CD4-positive, alpha-beta T cell (primary cell): ENCODE results near the gene ZIC2. TPM values are rescaled to one million over a fixed set of nuclear protein-coding genes. Genes with fewer than 3 reads are reported as not detected.

Experiments used
- ATAC-seq: fragments of 200-7000 bp; cut with Tn5 transposase; one replicate; pipeline ENCODE4 v1.10.0; 2022; ENCODE audit warnings: mild to moderate bottlenecking; ENCODE audit not compliant: poor library complexity
- CTCF ChIA-PET: fragments of 350-600 bp; sonication (Branson Sonifier 250); formaldehyde crosslinking; loops from one replicate; lab custom pipeline; 2021; ENCODE audit warnings: antibody characterized with exemption, inconsistent platforms; lab: Charles Lee
- POLR2A ChIA-PET: fragments of 350-600 bp; sonication (Branson Sonifier 250); formaldehyde crosslinking; loops from one replicate; lab custom pipeline; 2021; ENCODE audit warnings: antibody characterized with exemption, inconsistent platforms; lab: Charles Lee
- DNase-seq, 14 experiments: peaks; one replicate each; pipeline ENCODE4 v3.0.0-alpha.2; 2013 to 2020; ENCODE audit warnings: mixed read lengths in 2 of 14
- H3K27ac ChIP-seq, 2 donors: one replicate each; pipeline versions ENCODE4 v1.5.1 to v1.7.0; 2013; ENCODE audit warnings: low read length in 2 of 2, low read depth in 1 of 2, mild to moderate bottlenecking in 1 of 2
- H3K27me3 ChIP-seq, 2 experiments: 1 replicate in 1 of 2; 2 replicates in 1 of 2; pipeline versions ENCODE4 v1.6.1 to v1.7.0; 2013; ENCODE audit warnings: low read length in 2 of 2, control low read depth in 1 of 2, mild to moderate bottlenecking in 1 of 2, moderate library complexity in 1 of 2; ENCODE audit not compliant: insufficient read depth in 2 of 2, control insufficient read depth in 1 of 2
- H3K36me3 ChIP-seq: one replicate; pipeline ENCODE4 v1.6.1; 2013; ENCODE audit warnings: low read length, control low read depth; ENCODE audit not compliant: insufficient read depth
- H3K4me1 ChIP-seq: one replicate; pipeline ENCODE4 v1.6.1; 2013; ENCODE audit warnings: low read length, control low read depth; ENCODE audit not compliant: insufficient read depth
- H3K4me3 ChIP-seq: one replicate; pipeline ENCODE4 v1.5.1; 2013; ENCODE audit warnings: mild to moderate bottlenecking, low read length, moderate library complexity
- H3K9me3 ChIP-seq, 2 experiments: 1 replicate in 1 of 2; 2 replicates in 1 of 2; pipeline versions ENCODE4 v1.6.1 to v1.7.0; 2013; ENCODE audit warnings: low read length in 2 of 2, mild to moderate bottlenecking in 2 of 2, control low read depth in 1 of 2, moderate library complexity in 1 of 2; ENCODE audit not compliant: control insufficient read depth in 1 of 2, insufficient read depth in 1 of 2
- H3K27ac Mint-ChIP-seq: one replicate; pipeline ENCODE4 v1.8.0; 2020; ENCODE audit warnings: mixed read lengths
- H3K27me3 Mint-ChIP-seq: one replicate; pipeline ENCODE4 v1.8.0; 2021; ENCODE audit warnings: mixed read lengths
- H3K36me3 Mint-ChIP-seq: one replicate; pipeline ENCODE4 v1.8.0; 2021; ENCODE audit warnings: low read depth, mixed read lengths
- H3K4me1 Mint-ChIP-seq: one replicate; pipeline ENCODE4 v1.8.0; 2021; ENCODE audit warnings: low read depth, mixed read lengths
- H3K4me3 Mint-ChIP-seq: one replicate; pipeline ENCODE4 v1.8.0; 2020; ENCODE audit warnings: mild to moderate bottlenecking, mixed read lengths
- H3K9me3 Mint-ChIP-seq: one replicate; pipeline ENCODE4 v1.8.0; 2020; ENCODE audit warnings: mixed read lengths
- CTCF ChIP-seq: fragments of 200-600 bp; IDR thresholded peaks from one replicate; pipeline ENCODE4 v1.8.0; 2022; ENCODE audit warnings: antibody characterized with exemption, mild to moderate bottlenecking
- intact Hi-C, 2 experiments: fragments of 100-400 bp; cut with DNase I in 1 of 2; cut with micrococcal nuclease in 1 of 2; formaldehyde crosslinking; loops; one replicate each; pipeline versions ENCODE4 v1.15.1 to v1.9.0; 2023 to 2025; cut with DNase I, micrococcal nuclease
- total RNA-seq, 174 experiments: library from RNA in 2 of 174; stranded (reverse) in 2 of 174; gene quantifications; one replicate each; pipeline ENCODE4 v1.2.3 and lab custom pipeline; 2021 to 2026

The ZIC2 gene
- total RNA-seq, 2 experiments from 2014 or later = not detected

- intact Hi-C loops = no loop called here
- H3K27ac Mint-ChIP-seq = peak overlapping the region; percentile 59
- no peak for TF ChIP-seq CTCF
- DNase-seq = peak in 1 of 14 experiments; percentile 12
- peaks cover 80% of the 10 kb centered on the region for H3K27me3 Mint-ChIP-seq
- peaks cover 10% of the 10 kb centered on the region for H3K36me3 Mint-ChIP-seq
- Histone ChIP-seq H3K27me3 (peaks cover 82 to 93% of the 10 kb centered on the region in 2 experiments), H3K27ac (no peak overlapping the region), H3K9me3 (peaks cover 28 to 70% of the 10 kb centered on the region in 2 experiments), H3K4me3 (no peak overlapping the region), H3K4me1 (peaks cover 53% of the 10 kb centered on the region), H3K36me3 (no peaks in the 10 kb centered on the region)
- no peak for ATAC-seq
- H3K4me3 Mint-ChIP-seq = peak overlapping the region; percentile 62
- ChIA-PET POLR2A (interaction anchor here (2.0 kb wide), 1 partner anchor 16 kb away, joined by 17 read pairs; no protein-coding TSS in a partner anchor), CTCF (interaction anchor here (1.0 to 1.1 kb wide), 2 partner anchors 28 to 329 kb away, joined by 3 read pairs; no protein-coding TSS in a partner anchor)
- H3K4me1 Mint-ChIP-seq = peaks cover 37% of the 10 kb centered on the region
- no peaks in the 10 kb centered on the region for H3K9me3 Mint-ChIP-seq
Measured at GRCh38 chr13:99985886-99986527, 4.4 kb downstream of the ZIC2 start.

- H3K36me3 Mint-ChIP-seq = peaks cover 10% of the 10 kb centered on the region
- peaks cover 88% of the 10 kb centered on the region for H3K27me3 Mint-ChIP-seq
- Histone ChIP-seq H3K9me3 (peaks cover 28 to 77% of the 10 kb centered on the region in 2 experiments), H3K4me3 (no peak overlapping the region), H3K36me3 (no peaks in the 10 kb centered on the region), H3K27me3 (peaks cover 89 to 96% of the 10 kb centered on the region in 2 experiments), H3K4me1 (peaks cover 59% of the 10 kb centered on the region), H3K27ac (no peak overlapping the region)
- intact Hi-C loops = no loop called here
- no peak for ATAC-seq
- H3K4me3 Mint-ChIP-seq = no peak overlapping the region
- H3K9me3 Mint-ChIP-seq = no peaks in the 10 kb centered on the region
- peaks cover 41% of the 10 kb centered on the region for H3K4me1 Mint-ChIP-seq
- POLR2A ChIA-PET = interaction anchor here (2.0 kb wide), 1 partner anchor 16 kb away, joined by 17 read pairs; no protein-coding TSS in a partner anchor
- CTCF ChIA-PET = interaction anchor here (0.6 to 1.1 kb wide), 3 partner anchors 28 to 330 kb away, joined by 3 read pairs; no protein-coding TSS in a partner anchor
- no peak for TF ChIP-seq CTCF
- no peak for DNase-seq
- peak overlapping the region; percentile 33 for H3K27ac Mint-ChIP-seq
Measured at GRCh38 chr13:99986741-99987140, 5.2 kb downstream of the ZIC2 start.

GRCh38 chr13:99987154-99988019 lies 5.8 kb downstream of the ZIC2 start:
- peaks cover 94% of the 10 kb centered on the region for H3K27me3 Mint-ChIP-seq
- peaks cover 47% of the 10 kb centered on the region for H3K4me1 Mint-ChIP-seq
- intact Hi-C loops = loop anchor here in 1 of 2 experiments (2.0 kb wide), 1 partner anchor 13 kb away; no protein-coding TSS in a partner anchor
- DNase-seq = no peak
- CTCF ChIA-PET = interaction anchor here (0.5 to 1.1 kb wide), 4 partner anchors 10 to 331 kb away, joined by 3 to 4 read pairs (median 3); no protein-coding TSS in a partner anchor
- peaks cover 10% of the 10 kb centered on the region for H3K36me3 Mint-ChIP-seq
- Histone ChIP-seq H3K27ac (no peak overlapping the region), H3K36me3 (no peaks in the 10 kb centered on the region), H3K4me3 (no peak overlapping the region), H3K27me3 (peaks cover 96 to 98% of the 10 kb centered on the region in 2 experiments), H3K4me1 (peaks cover 59% of the 10 kb centered on the region), H3K9me3 (peaks cover 31 to 83% of the 10 kb centered on the region in 2 experiments)
- peak overlapping the region; percentile 33 for H3K27ac Mint-ChIP-seq
- H3K4me3 Mint-ChIP-seq = peak overlapping the region; percentile 34
- no peak for TF ChIP-seq CTCF
- no peak for ATAC-seq
- no peaks in the 10 kb centered on the region for H3K9me3 Mint-ChIP-seq
- POLR2A ChIA-PET = interaction anchor here (2.0 kb wide), 1 partner anchor 17 kb away, joined by 17 read pairs; no protein-coding TSS in a partner anchor
